HepG2 (cell line): ENCODE measurements around the gene SMAD6. TPM values are rescaled to one million over a fixed set of nuclear protein-coding genes. Genes with fewer than 3 reads are reported as not detected.
A peak's percentile ranks its signal among the peaks of the same experiment; 100 is the strongest.

Source experiments
- ARID5B ChIP-seq: IDR thresholded peaks from 2 replicates; pipeline ENCODE4 v1.4.0; 2020; ENCODE audit warnings: mild to moderate bottlenecking, missing genetic modification reagents
- CBX5 ChIP-seq: sonication (generic); formaldehyde crosslinking; IDR thresholded peaks from 2 replicates; pipeline ENCODE4 v1.4.0; 2020; ENCODE audit warnings: missing genetic modification reagents, borderline replicate concordance
- CENPBD1 ChIP-seq: sonication (generic); formaldehyde crosslinking; IDR thresholded peaks from 2 replicates; pipeline ENCODE4 v1.8.0; 2022; ENCODE audit warnings: missing genetic modification reagents, low read depth, mild to moderate bottlenecking, borderline replicate concordance
- FOXK2 ChIP-seq: fragments of 450-650 bp; IDR thresholded peaks from 2 replicates; pipeline ENCODE4 v1.6.1; 2016
- IKZF5 ChIP-seq: IDR thresholded peaks from 2 replicates; pipeline ENCODE4 v1.6.1; 2018; ENCODE audit warnings: missing genetic modification reagents, mild to moderate bottlenecking, missing compliant biosample characterization
- ISL2 ChIP-seq: sonication (generic); formaldehyde crosslinking; IDR thresholded peaks from 2 replicates; pipeline ENCODE4 v1.5.0; 2020; ENCODE audit warnings: missing genetic modification reagents
- PAXIP1 ChIP-seq: sonication (generic); formaldehyde crosslinking; conservative IDR thresholded peaks from 2 replicates; pipeline ENCODE4 v1.4.0; 2020; ENCODE audit warnings: mild to moderate bottlenecking, missing genetic modification reagents, moderate library complexity
- PHF8 ChIP-seq: sonication (generic); formaldehyde crosslinking; IDR thresholded peaks from 2 replicates; pipeline ENCODE4 v1.5.0; 2020; ENCODE audit warnings: missing genetic modification reagents
- POLR2AphosphoS5 ChIP-seq: IDR thresholded peaks from 2 replicates; pipeline ENCODE4 v1.6.1; 2012; ENCODE audit warnings: low read depth, low read length
- REXO4 ChIP-seq: sonication (generic); formaldehyde crosslinking; IDR thresholded peaks from 2 replicates; pipeline ENCODE4 v1.8.0; 2022; ENCODE audit warnings: missing genetic modification reagents, mild to moderate bottlenecking, borderline replicate concordance
- SAP130 ChIP-seq: IDR thresholded peaks from 2 replicates; pipeline ENCODE4 v1.6.1; 2016; ENCODE audit warnings: low read depth
- SMARCC2 ChIP-seq: fragments of 450-650 bp; IDR thresholded peaks from 2 replicates; pipeline ENCODE4 v1.6.1; 2017; ENCODE audit warnings: antibody characterized with exemption, mild to moderate bottlenecking
- SP5 ChIP-seq: IDR thresholded peaks from 2 replicates; pipeline ENCODE4 v1.6.1; 2016; ENCODE audit warnings: low read depth, borderline replicate concordance
- TFDP1 ChIP-seq: IDR thresholded peaks from 2 replicates; pipeline ENCODE4 v1.6.1; 2016; ENCODE audit warnings: missing compliant biosample characterization, missing genetic modification reagents, borderline replicate concordance
- XRCC5 ChIP-seq: fragments of 200-400 bp; formaldehyde crosslinking; optimal IDR thresholded peaks from 2 replicates; pipeline ENCODE3; 2017; ENCODE audit warnings: mild to moderate bottlenecking, low read length
- ZMAT5 ChIP-seq: sonication (generic); formaldehyde crosslinking; IDR thresholded peaks from 2 replicates; pipeline ENCODE4 v1.5.0; 2020; ENCODE audit warnings: mild to moderate bottlenecking, low read depth, missing genetic modification reagents, borderline replicate concordance
- ZNF430 ChIP-seq: sonication (generic); formaldehyde crosslinking; IDR thresholded peaks from 2 replicates; pipeline ENCODE4 v1.9.0; 2021; ENCODE audit warnings: mild to moderate bottlenecking, missing genetic modification reagents
- ZNF501 ChIP-seq: sonication (generic); formaldehyde crosslinking; IDR thresholded peaks from 2 replicates; pipeline ENCODE4 v1.5.1; 2020; ENCODE audit warnings: mild to moderate bottlenecking, moderate library complexity, missing genetic modification reagents
- ZNF580 ChIP-seq: IDR thresholded peaks from 2 replicates; pipeline ENCODE4 v1.6.1; 2016; ENCODE audit warnings: low read depth, borderline replicate concordance
- polyA plus RNA-seq, 8 experiments: library from polyadenylated mRNA; depleted of rRNA in 3 of 8; stranded (reverse) in 7 of 8; unstranded in 1 of 8; fragments of >200 nt; fragmentation: Illumina TruSeq in 4 of 8; extraction: Trizol in 4 of 8; gene quantifications; 2 replicates each; pipeline versions ENCODE4 v1.2.1 to v1.2.3, GENCODE V29; 2011 to 2016; ENCODE audit warnings: low read depth in 4 of 8, missing spikeins in 1 of 8, mixed read lengths in 1 of 8; ENCODE audit not compliant: insufficient read depth in 1 of 8
- total RNA-seq, 5 experiments: library from RNA; depleted of rRNA; stranded (reverse); fragments of >200 nt; fragmentation: Illumina TruSeq; extraction: Trizol; gene quantifications; 2 replicates each; pipeline ENCODE4 v1.2.3, GENCODE V29; 2016; ENCODE audit warnings: low read depth in 1 of 5

Gene SMAD6
- total and polyA plus RNA-seq, 2 of the 13 experiments (the other 11 are each of a cell fraction or from before 2014, with no cell fraction given) = 3.3 to 4.4 TPM

GRCh38 chr15:66700802-66701421 lies 1.1 kb upstream of the SMAD6 start (continued):
- TF ChIP-seq IKZF5 = peak; percentile 37; the same call in 1 of the 2 replicates
- TF ChIP-seq ZNF580 (CRISPR knock-in tag) = no peak
- no peak for TF ChIP-seq REXO4 (CRISPR knock-in tag)
- peak; percentile 50; the same call in 1 of the 2 replicates for TF ChIP-seq ISL2 (CRISPR knock-in tag)
- no peak for TF ChIP-seq SMARCC2
- no peak for TF ChIP-seq ZNF501 (CRISPR knock-in tag)
- no peak; the same call in 1 of the 2 replicates for TF ChIP-seq CENPBD1 (CRISPR knock-in tag)
- peak; percentile 42; the same call in 1 of the 2 replicates for TF ChIP-seq PHF8 (CRISPR knock-in tag)
- no peak for TF ChIP-seq CBX5 (CRISPR knock-in tag)
- TF ChIP-seq ZMAT5 (CRISPR knock-in tag) = no peak
- TF ChIP-seq TFDP1 (CRISPR knock-in tag) = 0 out of 2 replicates have a peak, but pooled peaks have one; percentile 4
- peak; percentile 54; the same call in 1 of the 2 replicates for TF ChIP-seq PAXIP1 (CRISPR knock-in tag)
- TF ChIP-seq SP5 (CRISPR knock-in tag) = no peak; the same call in none of the 2 replicates
- no peak for TF ChIP-seq FOXK2
- TF ChIP-seq POLR2AphosphoS5 = peak; percentile 40; the same call in 1 of the 2 replicates
- no peak for TF ChIP-seq XRCC5
- peak; percentile 28; the same call in 1 of the 2 replicates for TF ChIP-seq ARID5B (CRISPR knock-in tag)
- no peak for TF ChIP-seq ZNF430 (CRISPR knock-in tag)
- peak; percentile 64 for TF ChIP-seq SAP130 (CRISPR knock-in tag)
